CD1c-positive myeloid dendritic cell (primary cell): ENCODE data around the gene CARD11.

Experiments
- DNase-seq: peaks from one replicate; pipeline ENCODE4 v3.0.0-alpha.2; 2016; ENCODE audit errors: extremely low spot score

Gene CARD11

GRCh38 chr7:3043544-3044371, at the start of gene CARD11:
CARD11 (minus strand) TSS chr7:3043867; CDS start chr7:2958506, 85,361 bp downstream.
- DNase-seq, result peak; percentile 26

- peak; percentile 27 for DNase-seq
These were observed 48.8 kb upstream of the CARD11 start for GRCh38 chr7:3092468-3092867.

DNA sequence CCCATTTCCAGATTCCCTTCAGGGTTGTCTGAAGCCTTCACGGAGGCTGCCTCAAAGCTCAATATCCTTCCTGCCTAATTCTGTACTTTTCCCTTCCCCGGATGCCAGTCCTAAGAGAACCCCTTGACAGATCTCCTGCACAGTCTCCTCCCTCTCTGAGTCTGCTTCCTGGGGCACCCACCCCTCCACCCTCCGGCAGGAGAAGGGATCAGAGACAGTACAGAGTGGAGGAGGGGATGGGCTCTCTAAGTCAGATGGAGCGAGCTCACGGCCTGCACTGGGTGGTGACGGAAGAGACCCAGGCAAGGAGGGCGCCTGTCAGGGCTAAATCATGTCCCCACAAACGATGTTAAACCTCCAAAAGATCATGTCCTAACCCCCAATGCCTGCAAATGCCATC, 48.0 kb upstream of the CARD11 start:
- DNase-seq, result no peak

- DNase-seq, result peak; percentile 22
These were observed 45.8 kb upstream of the CARD11 start for GRCh38 chr7:3089493-3089892.

DNA sequence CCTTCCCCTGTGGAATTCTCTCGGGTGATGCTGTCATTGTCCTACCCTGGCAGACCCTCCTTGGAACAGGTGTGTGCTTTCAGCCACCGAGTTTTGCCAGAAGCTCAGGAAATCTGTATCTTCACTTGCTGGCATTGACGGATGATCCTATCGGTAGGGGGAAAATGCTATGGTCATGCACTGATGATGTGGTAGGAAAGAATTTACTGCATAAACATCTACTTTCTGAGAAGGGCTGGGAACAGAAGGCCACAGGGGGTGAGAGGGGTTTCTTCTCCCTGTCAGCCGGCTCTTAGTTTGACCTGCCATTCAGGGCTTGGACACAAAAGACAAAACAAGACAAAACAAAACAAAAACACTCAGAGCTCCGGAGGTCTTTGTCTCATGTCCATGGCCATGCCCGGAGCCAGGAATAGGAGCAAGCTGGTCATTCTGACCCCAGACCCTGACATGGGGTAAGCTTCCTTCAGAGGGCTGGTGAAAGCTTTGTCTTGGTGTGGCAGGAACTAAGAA, 43.6 kb upstream of the CARD11 start:
- no peak for DNase-seq

- no peak for DNase-seq
These were observed 39.7 kb upstream of the CARD11 start for GRCh38 chr7:3083350-3083749.

- DNase-seq, result peak; percentile 5
These were observed 39.2 kb upstream of the CARD11 start for GRCh38 chr7:3082831-3083230.

DNA sequence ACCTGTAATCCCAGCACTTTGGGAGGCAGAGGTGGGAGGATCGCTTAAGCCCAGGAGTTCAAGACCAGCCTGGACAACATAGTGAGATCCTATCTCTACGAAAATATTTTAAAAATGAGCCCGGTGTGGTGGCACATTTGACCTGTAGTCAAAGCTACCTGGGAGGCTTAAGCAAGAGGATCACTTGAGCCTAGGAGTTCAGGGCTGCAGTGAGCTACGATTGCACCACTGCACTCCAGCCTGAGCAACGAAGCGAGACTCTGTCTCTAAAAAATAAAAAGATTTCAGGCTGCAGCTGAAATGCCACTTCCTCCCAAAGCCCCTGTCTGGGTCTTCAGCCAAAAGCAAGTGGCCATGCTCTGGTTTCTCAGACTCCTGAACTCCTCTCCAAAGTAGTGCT, 38.7 kb upstream of the CARD11 start:
- no peak for DNase-seq

DNA sequence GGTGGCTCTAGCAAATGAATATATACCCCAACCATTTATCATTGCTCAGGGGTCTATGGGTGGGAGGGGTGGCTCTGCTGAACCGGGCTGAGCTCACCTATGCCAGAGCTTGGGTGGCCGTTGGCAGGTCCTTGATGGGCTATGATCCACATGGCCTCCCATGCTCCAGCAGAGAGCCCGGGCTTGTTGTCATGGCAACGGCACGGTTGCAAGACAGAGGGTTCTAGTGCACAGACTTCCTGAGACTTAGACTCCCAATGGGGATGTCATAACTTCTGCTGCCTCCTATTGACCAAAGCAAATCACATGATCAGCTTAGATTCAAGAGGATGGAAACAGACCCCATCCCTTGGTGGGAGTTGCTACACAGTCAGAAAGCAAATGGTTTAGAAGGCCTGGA, 36.4 kb upstream of the CARD11 start:
- no peak for DNase-seq

GRCh38 chr7:3078514-3078913, 34.8 kb upstream of the CARD11 start:
- no peak for DNase-seq

DNA sequence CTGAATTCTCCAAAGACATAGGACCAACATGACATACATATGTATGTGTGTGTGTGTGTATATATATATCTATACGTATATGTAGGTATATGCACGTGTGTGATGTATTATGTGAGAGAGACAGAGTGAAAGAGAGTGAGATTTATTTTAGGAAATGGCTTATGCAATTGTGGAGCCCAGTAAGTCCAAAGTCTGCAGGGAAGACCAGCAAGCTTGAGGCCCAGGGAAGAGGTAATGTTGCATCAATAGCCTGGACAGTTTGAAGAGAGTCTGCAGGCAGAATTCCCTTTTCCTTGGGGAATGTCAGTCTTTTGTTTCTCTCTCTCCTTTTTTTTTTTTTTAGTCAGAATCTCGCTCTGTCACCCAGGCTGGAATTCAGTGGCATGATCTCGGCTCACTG, 33.0 kb upstream of the CARD11 start:
- no peak for DNase-seq

- no peak for DNase-seq
These were observed 32.5 kb upstream of the CARD11 start for GRCh38 chr7:3076163-3076562.

DNA sequence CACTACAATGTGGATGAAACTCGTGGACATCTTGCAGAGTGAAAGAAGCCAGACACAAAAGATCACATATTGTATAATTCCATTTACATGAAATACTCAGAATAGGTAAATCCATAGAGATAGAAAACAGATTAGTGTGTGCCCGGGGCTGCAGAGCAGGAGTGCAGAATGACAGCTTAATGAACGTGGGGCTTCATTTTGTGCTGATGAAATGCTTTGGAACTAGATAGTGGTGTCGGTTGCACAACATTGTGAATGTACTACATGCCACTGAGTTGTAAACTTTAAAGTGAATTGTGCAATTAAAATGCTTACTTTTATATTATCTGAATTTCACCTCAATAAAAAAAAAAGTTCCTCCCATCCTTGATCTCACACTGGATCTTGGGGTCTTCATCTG, 31.8 kb upstream of the CARD11 start:
- no peak for DNase-seq

DNA sequence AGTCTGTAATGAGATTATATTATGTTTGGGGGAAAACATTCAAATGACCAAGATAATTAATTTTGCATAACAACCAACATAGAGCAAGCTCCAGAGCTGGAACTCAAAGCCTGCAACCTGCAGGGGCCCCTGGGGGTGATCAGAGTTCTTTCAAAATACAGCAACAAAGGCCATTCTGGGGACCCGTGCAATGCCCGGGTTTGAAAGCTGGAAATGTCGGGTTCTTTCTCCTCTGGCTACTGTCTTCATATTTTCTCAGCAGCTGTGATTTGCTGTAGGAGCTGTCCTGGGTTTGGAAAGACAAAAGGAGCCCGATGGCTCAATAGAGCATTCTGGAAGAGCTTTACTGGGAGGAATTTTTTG, 30.8 kb upstream of the CARD11 start:
- no peak for DNase-seq

- no peak for DNase-seq
These were observed 30.2 kb upstream of the CARD11 start for GRCh38 chr7:3073763-3074458.

GRCh38 chr7:3070908-3071307, 27.2 kb upstream of the CARD11 start:
- DNase-seq, result no peak

- no peak for DNase-seq
These were observed 26.2 kb upstream of the CARD11 start for GRCh38 chr7:3069771-3070449.

- peak; percentile 85 for DNase-seq
These were observed 24.9 kb upstream of the CARD11 start for GRCh38 chr7:3068530-3068929.

DNA sequence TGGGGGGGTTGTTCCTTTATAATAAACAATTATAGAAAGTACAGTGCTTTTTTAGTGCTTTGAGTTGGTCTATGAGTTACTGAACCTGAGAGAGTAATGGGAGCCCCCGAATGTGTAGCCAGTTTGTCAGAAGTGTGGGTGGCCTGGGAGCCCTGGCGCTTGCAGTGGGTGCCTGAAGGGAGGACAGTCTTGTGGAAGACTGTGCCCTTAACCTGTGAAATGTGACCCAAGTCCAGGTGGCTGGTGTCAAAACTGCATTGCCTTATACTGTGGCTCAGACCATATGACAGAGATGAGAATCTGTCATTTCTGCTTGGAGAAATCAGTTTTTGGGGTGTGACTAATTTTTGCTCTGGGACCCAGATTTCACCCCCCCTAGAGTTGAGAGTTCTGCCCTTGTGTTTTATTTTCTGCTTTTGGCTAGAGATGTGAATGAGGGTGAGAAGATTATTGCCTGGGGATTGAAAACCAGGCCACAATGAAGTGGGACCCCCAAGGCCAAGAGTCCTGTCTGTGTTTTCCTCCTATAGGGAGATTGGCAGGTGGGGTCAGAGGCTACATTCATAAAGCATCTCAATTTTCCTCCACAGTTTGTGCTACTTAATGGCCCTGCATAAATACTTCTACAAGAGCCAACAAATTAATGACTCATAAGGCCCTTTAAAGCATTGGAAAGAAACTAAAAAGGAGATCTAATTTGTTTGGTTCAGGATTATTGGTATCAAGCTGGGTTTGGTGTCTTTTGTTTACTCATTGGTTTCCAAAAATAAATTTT, 24.1 kb upstream of the CARD11 start:
- no peak for DNase-seq

DNA sequence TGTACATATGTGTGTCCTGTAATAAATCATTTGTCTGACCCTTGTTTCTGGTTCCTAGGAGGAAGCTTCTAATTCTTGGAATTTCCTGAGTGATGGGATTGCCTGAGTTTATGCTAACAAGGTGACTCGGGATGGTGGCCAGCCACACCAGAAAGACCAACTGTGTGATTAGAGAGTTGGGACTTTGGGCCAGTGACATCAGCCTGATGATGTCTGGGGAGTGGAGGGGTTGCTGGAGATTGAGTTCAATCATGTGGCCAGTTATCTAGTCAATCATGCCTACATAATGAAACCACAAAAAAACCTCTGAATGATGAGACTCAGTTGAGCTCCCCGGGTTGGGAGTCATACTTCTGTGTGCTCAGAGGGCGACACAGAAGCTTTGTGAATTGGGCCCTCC, 23.5 kb upstream of the CARD11 start:
- peak; percentile 7 for DNase-seq

GRCh38 chr7:3066506-3066905, 22.8 kb upstream of the CARD11 start:
- DNase-seq, result no peak

DNA sequence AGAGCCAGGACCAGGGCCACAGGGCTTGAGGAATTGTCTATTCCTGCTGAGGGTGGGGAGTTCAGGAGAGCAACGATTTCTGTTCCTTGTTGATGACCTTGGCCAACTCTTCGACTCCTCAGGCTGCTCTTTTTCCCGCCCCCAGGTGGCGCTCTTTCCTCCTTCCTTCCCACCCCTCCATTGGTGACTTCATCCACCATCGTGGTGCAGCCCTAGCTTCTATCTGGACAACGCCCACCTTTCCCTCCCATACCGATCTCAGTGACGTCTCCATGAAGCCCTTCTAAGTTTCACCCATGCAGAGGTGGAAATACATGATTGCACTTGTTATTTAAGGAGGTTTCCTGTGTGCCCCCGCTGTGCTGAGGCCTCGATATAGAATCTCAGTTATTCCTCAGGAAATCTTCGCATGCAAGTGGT, 22.1 kb upstream of the CARD11 start:
- peak; percentile 66 for DNase-seq
